HG03558 (cell line): Measurements from ENCODE around the gene PGA5.

Experiments used
- ATAC-seq: cut with Tn5 transposase; IDR thresholded peaks from one replicate; pipeline ENCODE4 v1.9.1; 2021; ENCODE audit warnings: moderate number of reproducible peaks; ENCODE audit not compliant: unreplicated experiment; ENCODE audit errors: extremely low read depth

The PGA5 gene

DNA sequence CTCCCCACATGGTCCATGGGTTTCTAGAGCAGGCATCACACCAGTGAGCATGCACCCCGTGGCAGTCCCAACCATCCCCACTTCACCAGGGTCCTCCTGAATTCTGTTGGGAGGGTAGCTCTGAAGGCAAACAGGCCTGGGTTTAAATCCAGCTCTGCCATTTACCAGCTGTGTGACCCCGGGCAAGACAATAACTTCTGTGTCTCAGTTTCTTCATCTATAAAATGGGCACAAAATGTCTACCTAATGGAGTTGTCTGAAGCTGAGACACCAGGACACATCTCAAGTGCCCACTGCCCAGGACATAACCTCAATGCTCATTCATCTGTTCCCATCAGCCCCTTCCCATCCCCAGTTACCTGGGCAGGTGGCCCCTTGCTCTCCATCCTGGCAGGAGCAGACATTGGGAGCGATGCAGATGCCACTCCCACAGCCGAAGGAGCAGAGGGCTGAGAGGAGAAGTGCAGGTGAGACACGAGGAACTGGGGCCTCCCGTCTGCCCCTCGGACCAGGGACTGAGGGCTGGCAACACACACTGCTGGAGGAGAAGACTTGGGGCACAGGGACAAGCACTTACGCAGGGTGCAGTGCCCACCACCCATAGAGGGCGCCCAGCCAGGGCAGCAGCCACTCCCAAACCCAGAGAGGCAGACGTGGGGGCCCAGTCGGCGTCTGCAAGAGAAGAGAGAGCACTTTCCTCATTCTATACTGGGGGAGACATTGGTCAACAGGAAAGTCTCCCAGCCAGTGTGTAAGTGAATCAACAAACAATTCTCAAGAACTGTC is 50.1 kb downstream of the PGA5 start:
- ATAC-seq: no peak

DNA sequence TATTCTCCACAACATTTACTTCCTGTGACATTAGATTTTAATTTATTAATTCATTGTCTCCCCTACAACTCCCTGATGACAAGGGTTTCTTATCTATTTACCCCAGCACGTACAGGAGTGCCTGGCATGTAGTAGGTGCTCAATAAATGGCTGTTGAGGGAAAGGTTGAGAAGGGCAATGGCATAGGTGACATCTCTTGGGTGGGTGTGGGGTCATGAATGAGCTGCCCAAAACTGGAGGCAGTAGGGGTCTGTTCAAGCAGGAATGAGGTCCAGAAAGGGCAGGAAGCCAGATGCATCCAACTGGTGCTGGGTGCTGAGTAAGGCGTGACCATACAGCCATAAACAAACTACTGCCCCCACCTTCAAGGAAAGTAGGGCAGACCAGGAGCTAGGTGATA is 51.4 kb downstream of the PGA5 start:
- no peak for ATAC-seq

DNA sequence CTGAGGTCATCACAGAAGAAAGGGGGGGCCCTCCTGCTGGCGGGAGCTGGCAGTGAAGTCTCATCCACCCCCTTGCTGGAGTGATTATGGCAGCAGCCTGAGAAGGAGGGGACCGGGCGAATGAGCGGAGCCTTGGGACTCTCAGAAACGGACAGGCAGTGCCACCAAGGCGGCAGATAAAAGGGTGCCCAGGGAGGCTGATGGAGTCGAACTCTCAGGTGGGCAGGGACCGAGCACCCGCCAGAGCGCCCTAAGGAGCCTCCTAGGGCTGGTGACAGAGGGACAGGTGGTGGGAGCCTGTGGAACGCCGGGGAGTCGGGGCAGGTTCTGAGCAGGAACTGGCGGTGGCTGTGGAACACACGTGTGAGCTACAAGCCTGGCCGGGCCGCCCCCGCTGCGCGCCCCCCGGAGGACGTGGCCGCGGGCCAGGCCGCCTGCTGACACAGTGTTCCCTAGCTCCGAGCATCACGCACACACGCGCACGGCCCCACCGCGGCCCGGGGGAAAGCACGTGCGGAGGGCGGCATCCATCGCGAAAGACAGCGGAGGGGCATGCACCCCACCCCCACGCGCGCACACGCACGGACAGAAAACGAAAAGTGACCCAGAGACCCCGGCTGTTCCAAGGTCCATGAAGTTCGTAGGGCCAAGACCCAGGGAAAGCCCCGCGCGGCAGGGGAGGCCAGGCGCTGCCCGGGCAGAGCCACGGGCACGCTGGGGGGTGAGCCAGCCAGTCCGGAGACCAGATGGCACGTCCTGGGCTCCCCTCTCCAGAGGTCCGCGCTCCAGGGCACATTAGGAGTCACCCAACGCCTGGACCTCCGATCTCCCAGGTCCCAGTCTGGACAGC is 53.1 kb downstream of the PGA5 start:
- ATAC-seq: peak; percentile 16

DNA sequence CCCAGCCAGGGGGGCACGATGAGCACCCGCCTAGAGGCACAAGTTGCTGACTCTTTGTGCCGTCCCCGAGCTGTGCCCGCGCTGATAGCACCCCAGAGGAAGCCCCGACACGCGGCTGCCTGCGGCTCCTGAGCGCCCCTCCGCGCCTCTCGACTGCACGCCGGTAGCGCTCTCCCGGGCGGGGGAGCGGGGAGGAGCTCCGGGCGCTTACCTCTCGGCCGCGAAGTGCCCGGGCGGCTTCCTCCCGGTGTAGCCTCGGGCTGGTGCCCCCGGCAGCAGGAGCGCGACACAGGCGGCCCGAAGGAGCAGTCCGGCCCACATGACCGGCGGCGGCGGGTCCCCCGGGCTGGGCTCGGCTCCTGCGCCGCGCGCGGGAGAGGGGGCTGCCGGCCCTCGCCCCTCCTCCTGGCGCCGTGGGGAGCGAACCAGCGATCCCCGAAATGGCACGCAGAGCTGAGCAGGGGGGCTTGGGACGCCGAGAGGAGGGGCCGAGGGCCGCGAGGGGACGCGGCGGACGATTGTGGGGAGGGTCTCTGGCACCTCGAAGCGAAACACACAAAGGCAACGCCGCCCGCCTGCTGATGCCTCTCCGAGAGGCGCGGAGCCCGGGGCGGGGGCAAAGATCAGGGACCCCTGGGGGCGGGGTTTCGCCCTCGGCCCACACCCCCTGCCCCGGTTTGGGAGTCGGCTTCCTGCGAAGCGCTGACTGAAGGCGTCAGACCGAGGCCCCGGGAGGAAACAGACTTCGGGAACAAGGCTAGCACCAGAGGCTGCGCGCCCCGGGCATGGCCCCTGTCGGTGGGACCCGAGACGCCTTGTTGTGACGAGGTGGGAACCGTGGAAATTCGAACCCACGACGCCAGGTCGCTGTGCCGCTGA is 54.0 kb downstream of the PGA5 start, which contains the start of gene VWCE:
TSS of gene VWCE (minus strand) at position 600 of the 879 bp plus-strand sequence. CDS start at position 321, 279 bp downstream.
- ATAC-seq: peak; percentile 60

DNA sequence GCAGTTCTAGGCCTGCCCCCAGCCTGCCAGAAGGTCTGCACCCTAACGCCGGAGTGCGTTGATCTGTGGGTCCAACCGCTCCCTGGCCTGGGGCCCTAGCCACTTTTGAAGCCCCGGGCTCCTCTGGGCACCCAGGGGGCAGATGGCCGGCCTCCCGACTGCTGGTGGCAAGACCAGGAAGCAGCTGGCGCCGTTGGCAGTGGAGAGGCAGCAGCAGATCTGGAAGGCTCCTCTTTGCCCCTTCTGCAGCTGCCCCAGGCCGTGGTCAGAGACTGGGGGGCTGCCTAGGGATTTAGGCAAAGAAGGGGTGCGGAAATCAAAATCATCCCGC is 54.6 kb downstream of the PGA5 start:
- no peak for ATAC-seq

DNA sequence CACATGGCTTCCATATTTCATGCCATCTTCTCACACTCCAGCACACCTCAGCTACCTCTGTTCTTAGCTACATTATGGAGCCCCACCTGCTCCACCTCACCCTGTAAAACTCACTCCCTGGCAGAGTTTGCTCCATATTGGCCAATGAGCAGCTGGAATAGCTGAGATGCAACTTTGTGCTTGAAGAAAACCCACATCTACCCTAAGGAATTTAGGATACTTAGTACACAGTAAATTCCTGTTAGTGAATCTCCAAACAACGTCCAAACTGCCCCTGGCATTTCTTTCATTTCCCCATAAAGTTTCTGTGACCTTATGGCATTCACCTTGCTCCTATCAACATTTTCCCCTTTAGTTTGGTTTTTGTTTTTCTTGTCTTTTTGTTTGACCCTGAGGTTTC is 56.4 kb downstream of the PGA5 start:
- ATAC-seq: no peak

DNA sequence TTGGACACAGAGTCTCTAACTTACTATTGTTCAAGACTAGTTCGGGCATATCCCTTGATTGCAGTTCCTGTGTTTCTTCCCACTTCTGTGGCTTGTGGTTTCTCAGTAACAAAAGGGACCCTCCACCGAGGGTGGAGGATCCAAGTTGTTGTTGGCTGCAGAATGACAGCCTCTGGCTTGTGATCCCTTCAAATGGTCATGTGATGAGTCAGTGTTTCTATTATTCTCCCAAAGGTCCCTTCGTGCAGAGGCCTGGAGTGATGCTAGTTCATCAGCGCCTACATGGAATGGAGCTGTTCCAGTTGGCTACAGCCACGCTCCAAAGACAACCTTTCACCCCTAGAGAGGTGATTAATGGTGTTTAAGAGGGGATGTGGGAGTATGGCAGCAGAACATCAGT is 56.8 kb downstream of the PGA5 start:
- no peak for ATAC-seq

DNA sequence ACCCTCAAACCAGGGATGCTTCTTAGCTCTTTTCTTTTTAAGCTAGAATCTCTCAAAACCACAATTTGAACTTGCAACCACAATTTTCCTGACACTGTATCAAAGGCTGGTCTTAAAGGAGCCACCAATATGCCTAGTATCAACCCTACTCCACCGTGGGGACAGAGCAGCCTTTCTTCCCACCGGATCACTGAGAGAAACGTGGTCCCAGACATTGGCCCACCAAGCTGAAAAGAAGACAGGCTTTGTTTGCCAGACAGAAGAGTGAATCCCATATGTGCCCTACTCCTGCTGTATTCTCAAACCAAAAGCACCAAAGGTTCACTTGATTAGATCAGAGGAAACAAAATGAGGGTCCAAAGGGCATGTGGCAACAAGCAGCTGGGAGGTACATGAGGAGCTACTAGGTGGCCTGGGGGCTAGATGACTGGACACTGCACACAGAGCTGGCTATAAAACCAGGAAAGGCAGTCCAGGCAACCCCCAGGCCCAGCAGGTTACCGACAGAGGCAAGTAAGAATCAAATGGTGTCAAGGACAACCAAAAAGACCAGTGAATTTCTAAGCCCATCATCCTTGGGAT is 57.8 kb downstream of the PGA5 start:
- ATAC-seq: no peak
